Gastroesophageal sphincter (tissue), 4 donors: ENCODE results near the gene SPOCK3. TPM values are rescaled to one million over a fixed set of nuclear protein-coding genes. Genes with fewer than 3 reads are reported as not detected.

Experiments
- ATAC-seq: fragments of 150-250 bp; one replicate; pipeline ENCODE4 v1.9.1; 2016; ENCODE audit warnings: mild to moderate bottlenecking, moderate library complexity
- H3K27ac ChIP-seq, 4 donors: fragments of 200-600 bp; sonication (generic) in 3 of 4; 1 replicate in 3 of 4; 2 replicates in 1 of 4; pipeline ENCODE4 v1.5.1; 2016 to 2019
- H3K27me3 ChIP-seq: fragments of 200-600 bp; sonication (generic); one replicate; pipeline ENCODE4 v1.5.1; 2019
- H3K36me3 ChIP-seq, 2 donors: fragments of 200-600 bp; sonication (generic); one replicate each; pipeline ENCODE4 v1.5.1; 2019; ENCODE audit warnings: control low read depth in 1 of 2
- H3K4me1 ChIP-seq, 3 donors: fragments of 200-600 bp; sonication (generic); 1 replicate in 2 of 3; 2 replicates in 1 of 3; pipeline ENCODE4 v1.5.1; 2016 to 2019; ENCODE audit warnings: control low read depth in 2 of 3
- H3K4me3 ChIP-seq, 2 donors: fragments of 200-600 bp; sonication (generic); one replicate each; pipeline ENCODE4 v1.5.1; 2019; ENCODE audit warnings: mild to moderate bottlenecking in 1 of 2, moderate library complexity in 1 of 2
- H3K9me3 ChIP-seq, 3 donors: fragments of 200-600 bp; sonication (generic); one replicate each; pipeline ENCODE4 v1.5.1; 2017 to 2019; ENCODE audit warnings: control low read depth in 2 of 3
- CTCF ChIP-seq, 4 experiments: fragments of 200-600 bp in 2 of 4; fragments of 450-650 bp in 2 of 4; sonication (generic) in 1 of 4; IDR thresholded peaks; one replicate each; pipeline ENCODE4 v1.5.1; 2017 to 2019; ENCODE audit warnings: antibody characterized with exemption in 4 of 4, mild to moderate bottlenecking in 2 of 4, moderate library complexity in 2 of 4
- EP300 ChIP-seq: sonication (generic); formaldehyde crosslinking; IDR thresholded peaks from one replicate; pipeline ENCODE4 v1.6.1; 2017; ENCODE audit warnings: antibody characterized with exemption, mild to moderate bottlenecking
- POLR2A ChIP-seq, 2 donors: fragments of 450-650 bp; IDR thresholded peaks; one replicate each; pipeline ENCODE4 v1.6.1; 2017; ENCODE audit warnings: antibody characterized with exemption in 2 of 2, mild to moderate bottlenecking in 2 of 2, moderate library complexity in 1 of 2
- POLR2AphosphoS5 ChIP-seq: sonication (generic); formaldehyde crosslinking; IDR thresholded peaks from one replicate; pipeline ENCODE4 v1.6.1; 2017; ENCODE audit warnings: antibody characterized with exemption
- WGBS, 2 donors: methylation state at CpG; one replicate each; pipeline ENCODE4 v1.1.5; 2018; ENCODE audit warnings: low coverage in 1 of 2; 5-methylcytosine and 5-hydroxymethylcytosine counted together
- total RNA-seq, 4 donors: library from RNA; depleted of rRNA; stranded (reverse); fragments of >200 nt; gene quantifications; one replicate each; pipeline ENCODE4 v1.1.0, GENCODE V29; 2016

The SPOCK3 gene
- total RNA-seq, 4 donors from 2014 or later, result 0.57 to 7.8 (median 3.0) TPM

- H3K27ac ChIP-seq, result no peak overlapping the region
- TF ChIP-seq EP300 (no peak), POLR2AphosphoS5 (no peak), POLR2A (IDR thresholded peaks at IDR 0.05) (no peak), CTCF (IDR thresholded peaks at IDR 0.05) (no peak)
- no peaks in the 10 kb centered on the region for H3K27me3 ChIP-seq
- ATAC-seq, result no peak
- H3K36me3 ChIP-seq, result no peaks in the 10 kb centered on the region
- H3K4me1 ChIP-seq, result no peaks in the 10 kb centered on the region
- H3K9me3 ChIP-seq, result no peaks in the 10 kb centered on the region
- no peak overlapping the region for H3K4me3 ChIP-seq
Observed at GRCh38 chr4:167088115-167088514, 146.2 kb downstream of the SPOCK3 start.

GRCh38 chr4:167084321-167084720, 150.0 kb downstream of the SPOCK3 start:
- no peaks in the 10 kb centered on the region for H3K9me3 ChIP-seq
- H3K4me1 ChIP-seq, result no peaks in the 10 kb centered on the region
- no peaks in the 10 kb centered on the region for H3K27me3 ChIP-seq
- TF ChIP-seq EP300 (no peak), POLR2A (IDR thresholded peaks at IDR 0.05) (no peak), POLR2AphosphoS5 (no peak), CTCF (IDR thresholded peaks at IDR 0.05) (no peak)
- WGBS, 2 donors, result 65 to 83% methylated on average over 1 to 2 of the region's 2 CpGs
- H3K27ac ChIP-seq, result no peak overlapping the region
- H3K36me3 ChIP-seq, result no peaks in the 10 kb centered on the region
- ATAC-seq, result no peak
- H3K4me3 ChIP-seq, result no peak overlapping the region

- Histone ChIP-seq H3K9me3 (no peaks in the 10 kb centered on the region), H3K4me3 (no peak overlapping the region), H3K27me3 (no peaks in the 10 kb centered on the region), H3K36me3 (no peaks in the 10 kb centered on the region), H3K27ac (no peak overlapping the region), H3K4me1 (no peaks in the 10 kb centered on the region)
- no peak for TF ChIP-seq CTCF (IDR thresholded peaks at IDR 0.05)
- no peak for TF ChIP-seq POLR2AphosphoS5
- TF ChIP-seq POLR2A (IDR thresholded peaks at IDR 0.05), result no peak
- no peak for TF ChIP-seq EP300
- no peak for ATAC-seq
Observed at GRCh38 chr4:167079762-167080161, 154.5 kb downstream of the SPOCK3 start.

GRCh38 chr4:167052631-167053091, 181.6 kb downstream of the SPOCK3 start:
- no peak overlapping the region for H3K4me3 ChIP-seq
- H3K4me1 ChIP-seq, result no peaks in the 10 kb centered on the region
- no peaks in the 10 kb centered on the region for H3K27me3 ChIP-seq
- no peak overlapping the region for H3K27ac ChIP-seq
- peaks cover 0 to 7% (median 0%) of the 10 kb centered on the region in 3 donors for H3K9me3 ChIP-seq
- 44 to 56% methylated on average over 1 of the region's 1 CpG for WGBS, 2 donors
- TF ChIP-seq EP300 (no peak), CTCF (IDR thresholded peaks at IDR 0.05) (no peak), POLR2AphosphoS5 (no peak), POLR2A (IDR thresholded peaks at IDR 0.05) (no peak)
- no peak for ATAC-seq
- H3K36me3 ChIP-seq, result no peaks in the 10 kb centered on the region

GRCh38 chr4:167049257-167049656, 185.0 kb downstream of the SPOCK3 start:
- ATAC-seq, result no peak

More at GRCh38 chr4:167049257-167049656, 185.0 kb downstream of the SPOCK3 start:
- WGBS, 2 donors, result 77 to 90% methylated on average over 3 of the region's 3 CpGs
- Histone ChIP-seq H3K27ac (no peak overlapping the region), H3K4me3 (no peak overlapping the region), H3K9me3 (no peaks in the 10 kb centered on the region), H3K27me3 (no peaks in the 10 kb centered on the region), H3K4me1 (no peaks in the 10 kb centered on the region), H3K36me3 (no peaks in the 10 kb centered on the region)
- no peak for TF ChIP-seq EP300
- no peak for TF ChIP-seq CTCF (IDR thresholded peaks at IDR 0.05)
- no peak for TF ChIP-seq POLR2AphosphoS5
- no peak for TF ChIP-seq POLR2A (IDR thresholded peaks at IDR 0.05)
